H9 (cell line): ENCODE data around the gene TSPO. TPM values are rescaled to one million over a fixed set of nuclear protein-coding genes. Genes with fewer than 3 reads are reported as not detected.
A peak's percentile ranks its signal among the peaks of the same experiment; 100 is the strongest.

Experiments used
- DNase-seq: peaks from one replicate; pipeline ENCODE4 v3.0.0-alpha.2; 2017
- H2AFZ ChIP-seq: one replicate; pipeline ENCODE4 v1.6.1; 2013; ENCODE audit warnings: mild to moderate bottlenecking, low read length, control low read depth, moderate library complexity
- H2AK5ac ChIP-seq: 2 replicates; pipeline ENCODE4 v1.6.1; 2013; ENCODE audit warnings: low read length, control low read depth, mixed read lengths; ENCODE audit not compliant: insufficient read length
- H2BK120ac ChIP-seq: one replicate; pipeline ENCODE4 v1.6.1; 2013; ENCODE audit warnings: low read depth, mild to moderate bottlenecking, low read length, control low read depth, inconsistent platforms; ENCODE audit not compliant: poor library complexity, severe bottlenecking
- H2BK12ac ChIP-seq: 2 replicates; pipeline ENCODE4 v1.6.1; 2013; ENCODE audit warnings: low read length, control low read depth, mixed read lengths, low read depth; ENCODE audit not compliant: insufficient read length
- H2BK15ac ChIP-seq: 2 replicates; pipeline ENCODE4 v1.6.1; 2013; ENCODE audit warnings: low read depth, low read length, control low read depth
- H2BK20ac ChIP-seq: one replicate; pipeline ENCODE4 v1.6.1; 2013; ENCODE audit warnings: low read depth, mild to moderate bottlenecking, low read length, control low read depth, inconsistent platforms; ENCODE audit not compliant: poor library complexity, severe bottlenecking
- H2BK5ac ChIP-seq: 2 replicates; pipeline ENCODE4 v1.6.1; 2013; ENCODE audit warnings: low read length, control low read depth, mixed read lengths; ENCODE audit not compliant: insufficient read length
- H3K14ac ChIP-seq: 2 replicates; pipeline ENCODE4 v1.6.1; 2013; ENCODE audit warnings: low read length, control low read depth; ENCODE audit not compliant: insufficient read depth
- H3K18ac ChIP-seq: 2 replicates; pipeline ENCODE4 v1.6.1; 2013; ENCODE audit warnings: low read depth, mild to moderate bottlenecking, mixed read lengths, low read length, control low read depth; ENCODE audit not compliant: insufficient read length
- H3K23ac ChIP-seq: 2 replicates; pipeline ENCODE4 v1.6.1; 2013; ENCODE audit warnings: low read length, control low read depth, mixed read lengths, low read depth; ENCODE audit not compliant: insufficient read length
- H3K23me2 ChIP-seq: 2 replicates; pipeline ENCODE4 v1.6.1; 2013; ENCODE audit warnings: low read depth, mild to moderate bottlenecking, mixed read lengths, low read length, control low read depth; ENCODE audit not compliant: insufficient read length, poor library complexity, severe bottlenecking
- H3K27ac ChIP-seq: 2 replicates; pipeline ENCODE4 v1.5.1; 2013; ENCODE audit warnings: low read length, control low read depth, mixed read lengths, low read depth; ENCODE audit not compliant: insufficient read length
- H3K27me3 ChIP-seq: 2 replicates; pipeline ENCODE4 v1.6.1; 2013; ENCODE audit warnings: low read length, control low read depth, inconsistent platforms; ENCODE audit not compliant: insufficient read depth
- H3K4ac ChIP-seq: 2 replicates; pipeline ENCODE4 v1.6.1; 2013; ENCODE audit warnings: low read depth, mild to moderate bottlenecking, control low read depth, inconsistent platforms, low read length, moderate library complexity
- H3K4me1 ChIP-seq: 2 replicates; pipeline ENCODE4 v1.6.1; 2013; ENCODE audit warnings: low read length, control low read depth, inconsistent platforms; ENCODE audit not compliant: insufficient read depth
- H3K4me2 ChIP-seq: 2 replicates; pipeline ENCODE4 v1.6.1; 2013; ENCODE audit warnings: low read length, control low read depth, mixed read lengths; ENCODE audit not compliant: insufficient read length, insufficient read depth
- H3K56ac ChIP-seq: 2 replicates; pipeline ENCODE4 v1.6.1; 2013; ENCODE audit warnings: low read depth, mild to moderate bottlenecking, mixed read lengths, low read length, control low read depth; ENCODE audit not compliant: insufficient read length
- H3K79me1 ChIP-seq: 2 replicates; pipeline ENCODE4 v1.6.1; 2013; ENCODE audit warnings: low read depth, mild to moderate bottlenecking, moderate library complexity, low read length, control low read depth, inconsistent platforms; ENCODE audit not compliant: insufficient read depth, poor library complexity, severe bottlenecking
- H3K79me2 ChIP-seq: 2 replicates; pipeline ENCODE4 v1.6.1; 2013; ENCODE audit warnings: low read length, control low read depth, inconsistent platforms; ENCODE audit not compliant: insufficient read depth
- H3K9ac ChIP-seq: 2 replicates; pipeline ENCODE4 v1.6.1; 2013; ENCODE audit warnings: low read length, control low read depth, mixed read lengths; ENCODE audit not compliant: insufficient read length; ENCODE audit errors: extremely low read depth
- H3K9me3 ChIP-seq: one replicate; pipeline ENCODE4 v1.6.1; 2013; ENCODE audit warnings: low read depth, low read length, inconsistent platforms; ENCODE audit not compliant: control insufficient read depth
- H3T11ph ChIP-seq: one replicate; pipeline ENCODE4 v1.6.1; 2013; ENCODE audit warnings: mild to moderate bottlenecking, low read length, control low read depth, inconsistent platforms
- H4K20me1 ChIP-seq: one replicate; pipeline ENCODE4 v1.6.1; 2013; ENCODE audit not compliant: control insufficient read depth, insufficient read length, insufficient read depth
- H4K5ac ChIP-seq: 2 replicates; pipeline ENCODE4 v1.6.1; 2013; ENCODE audit warnings: low read depth, mild to moderate bottlenecking, mixed read lengths, low read length, control low read depth; ENCODE audit not compliant: insufficient read length
- H4K8ac ChIP-seq: replicated peaks from 2 replicates; pipeline ENCODE4 v1.6.1; 2013; ENCODE audit warnings: low read length, control low read depth, mixed read lengths, low read depth; ENCODE audit not compliant: insufficient read length
- H4K91ac ChIP-seq: 2 replicates; pipeline ENCODE4 v1.6.1; 2013; ENCODE audit warnings: low read depth, mild to moderate bottlenecking, moderate library complexity, mixed read lengths, low read length, control low read depth; ENCODE audit not compliant: insufficient read length
- H3K27ac Mint-ChIP-seq, 3 experiments: 2 replicates in 2 of 3; 3 replicates in 1 of 3; pipeline ENCODE4 v1.8.0; 2020 to 2021; ENCODE audit warnings: mixed read lengths in 3 of 3, mild to moderate bottlenecking in 1 of 3, moderate library complexity in 1 of 3
- H3K27me3 Mint-ChIP-seq: 2 replicates; pipeline ENCODE4 v1.8.0; 2021; ENCODE audit warnings: low read depth, mild to moderate bottlenecking, moderate library complexity, mixed read lengths
- H3K36me3 Mint-ChIP-seq, 3 experiments: 2 replicates in 2 of 3; 3 replicates in 1 of 3; pipeline ENCODE4 v1.8.0; 2020 to 2021; ENCODE audit warnings: low read depth in 3 of 3, mixed read lengths in 3 of 3; ENCODE audit not compliant: insufficient read depth in 1 of 3
- H3K4me1 Mint-ChIP-seq, 2 experiments: 2 replicates each; pipeline ENCODE4 v1.8.0; 2020; ENCODE audit warnings: mixed read lengths in 2 of 2
- H3K4me3 Mint-ChIP-seq, 2 experiments: 2 replicates in 1 of 2; 3 replicates in 1 of 2; pipeline ENCODE4 v1.8.0; 2020 to 2021; ENCODE audit warnings: mild to moderate bottlenecking in 2 of 2, mixed read lengths in 2 of 2, moderate library complexity in 1 of 2
- H3K9me3 Mint-ChIP-seq, 2 experiments: 2 replicates in 1 of 2; 3 replicates in 1 of 2; pipeline ENCODE4 v1.8.0; 2020; ENCODE audit warnings: mild to moderate bottlenecking in 2 of 2, mixed read lengths in 2 of 2, moderate library complexity in 1 of 2
- WGBS: extraction: QIAGEN DNeasy Blood & Tissue Kit; methylation state at CpG from one replicate; pipeline ENCODE4 v1.1.7; 2013; ENCODE audit warnings: missing lambda C conversion rate, low lambda C conversion rate, mixed read lengths; ENCODE audit not compliant: insufficient read length; ENCODE audit errors: extremely low coverage; 5-methylcytosine and 5-hydroxymethylcytosine counted together
- total RNA-seq: library from RNA; stranded (reverse); gene quantifications from 2 replicates; pipeline ENCODE4 v1.2.1, GENCODE V29; 2021
- TF ChIP-seq, protein P1 (sequence below): fragments of 200-600 bp; sonication (generic); conservative IDR thresholded peaks from 3 replicates; pipeline ENCODE4 v1.8.0; 2021; ENCODE audit warnings: antibody characterized with exemption, mild to moderate bottlenecking

Gene TSPO
- total RNA-seq, 1 experiment from 2014 or later: 14.8 TPM

DNA sequence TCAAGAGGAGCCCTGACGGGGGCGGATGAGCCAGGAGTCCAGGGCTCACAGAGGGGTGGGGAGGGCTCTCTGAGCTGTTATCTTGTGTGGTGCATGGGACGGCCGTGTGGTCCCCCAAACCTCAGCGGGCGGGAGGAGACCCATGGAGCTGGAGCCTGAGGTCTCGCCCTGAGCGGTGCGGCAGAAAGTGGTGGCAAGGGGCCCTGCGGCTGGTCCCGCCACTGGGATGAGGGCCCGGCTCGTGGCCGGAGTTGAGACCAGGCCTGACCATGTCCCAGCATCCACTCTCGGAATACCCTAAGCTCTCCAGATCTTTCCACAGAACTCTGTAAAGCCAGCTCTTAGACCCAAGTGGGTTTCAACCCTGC is 58.1 kb downstream of the TSPO start:
- WGBS: no CpG with 5 or more reads among the region's 15 CpGs
- H3K4me3 Mint-ChIP-seq: no peak overlapping the region
- H3K4me1 Mint-ChIP-seq: peaks cover 11 to 18% of the 10 kb centered on the region in 2 experiments; a peak in 3 of 4 replicates

More for the DNA sequence above, 58.1 kb downstream of the TSPO start:
- Histone ChIP-seq H3K4me1 (no peaks in the 10 kb centered on the region; the same call in 1 of the 2 replicates), H2BK120ac (no peak overlapping the region), H3T11ph (no peak overlapping the region), H4K91ac (no peak overlapping the region), H3K27me3 (no peaks in the 10 kb centered on the region), H3K79me1 (no peaks in the 10 kb centered on the region), H3K23me2 (no peaks in the 10 kb centered on the region), H3K79me2 (no peaks in the 10 kb centered on the region), H3K56ac (no peak overlapping the region), H2AK5ac (no peak overlapping the region), H2BK20ac (no peak overlapping the region), H3K4ac (no peak overlapping the region), H2BK5ac (no peak overlapping the region), H3K9ac (no peak overlapping the region), H2AFZ (no peak overlapping the region), H4K5ac (no peak overlapping the region), H3K14ac (no peak overlapping the region), H3K9me3 (no peaks in the 10 kb centered on the region), H3K18ac (no peak overlapping the region), H3K27ac (no peak overlapping the region), H2BK15ac (no peak overlapping the region), H3K23ac (no peak overlapping the region), H4K8ac (no peak overlapping the region), H3K4me2 (no peak overlapping the region), H4K20me1 (no peaks in the 10 kb centered on the region), H2BK12ac (no peak overlapping the region)
- Mint-ChIP-seq H3K36me3 (no peaks in the 10 kb centered on the region), H3K27ac (peak overlapping the region in 1 of 3 experiments; percentile 67; a peak in 1 of 7 replicates), H3K9me3 (no peaks in the 10 kb centered on the region), H3K27me3 (no peaks in the 10 kb centered on the region; the same call in 1 of the 2 replicates)
- TF ChIP-seq, protein P1, sequence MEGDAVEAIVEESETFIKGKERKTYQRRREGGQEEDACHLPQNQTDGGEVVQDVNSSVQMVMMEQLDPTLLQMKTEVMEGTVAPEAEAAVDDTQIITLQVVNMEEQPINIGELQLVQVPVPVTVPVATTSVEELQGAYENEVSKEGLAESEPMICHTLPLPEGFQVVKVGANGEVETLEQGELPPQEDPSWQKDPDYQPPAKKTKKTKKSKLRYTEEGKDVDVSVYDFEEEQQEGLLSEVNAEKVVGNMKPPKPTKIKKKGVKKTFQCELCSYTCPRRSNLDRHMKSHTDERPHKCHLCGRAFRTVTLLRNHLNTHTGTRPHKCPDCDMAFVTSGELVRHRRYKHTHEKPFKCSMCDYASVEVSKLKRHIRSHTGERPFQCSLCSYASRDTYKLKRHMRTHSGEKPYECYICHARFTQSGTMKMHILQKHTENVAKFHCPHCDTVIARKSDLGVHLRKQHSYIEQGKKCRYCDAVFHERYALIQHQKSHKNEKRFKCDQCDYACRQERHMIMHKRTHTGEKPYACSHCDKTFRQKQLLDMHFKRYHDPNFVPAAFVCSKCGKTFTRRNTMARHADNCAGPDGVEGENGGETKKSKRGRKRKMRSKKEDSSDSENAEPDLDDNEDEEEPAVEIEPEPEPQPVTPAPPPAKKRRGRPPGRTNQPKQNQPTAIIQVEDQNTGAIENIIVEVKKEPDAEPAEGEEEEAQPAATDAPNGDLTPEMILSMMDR: no peak
- DNase-seq: no peak
